HCT116 (cell line): Measurements from ENCODE around the gene GHR. TPM values are rescaled to one million over a fixed set of nuclear protein-coding genes. Genes with fewer than 3 reads are reported as not detected.
"Not testable (repeated sequence)": the region's sequence is repeated elsewhere in the genome, so short reads cannot be mapped to it uniquely, and the experiment has no call there.

Experiments
- ATAC-seq: fragments of 200-7000 bp; cut with Tn5 transposase; 2 replicates; pipeline ENCODE4 v1.9.1; 2020; ENCODE audit warnings: mild to moderate bottlenecking, moderate library complexity
- BruUV-seq: library from RNA; stranded (reverse); fragments of 400-500 nt; replicated peaks from 2 replicates; lab custom pipeline; 2021; lab: Mats Ljungman, UMichigan
- CTCF ChIA-PET: fragments of 300-600 bp; sonication (Branson Sonifier 250); formaldehyde crosslinking; loops from one replicate; lab custom pipeline; 2021; ENCODE audit warnings: antibody characterized with exemption; lab: Charles Lee
- POLR2A ChIA-PET: fragments of 300-600, 350-600 bp; sonication (Branson Sonifier 250); formaldehyde crosslinking; loops from one replicate; lab custom pipeline; 2021; ENCODE audit warnings: antibody characterized with exemption; lab: Charles Lee
- RAD21 ChIA-PET, 2 experiments: fragments of 300-600 bp; sonication (Branson Sonifier 250); formaldehyde crosslinking; loops; one replicate each; lab custom pipeline; 2023; ENCODE audit warnings: low total read pairs in 2 of 2; ENCODE audit not compliant: uncharacterized antibody in 2 of 2, unreplicated experiment in 2 of 2, low non-redundant PET in 1 of 2; lab: Charles Lee
- DNase-seq: peaks from one replicate; pipeline ENCODE4 v3.0.0-alpha.2; 2010; ENCODE audit warnings: low read depth, low spot score
- H2AFZ ChIP-seq: fragments of 200-600 bp; shearing (Covaris generic), sonication (generic); 2 replicates; pipeline ENCODE4 v1.6.1; 2017; ENCODE audit warnings: low read depth, mixed run types, mixed read lengths, antibody characterized with exemption, low read length; ENCODE audit not compliant: poor library complexity, severe bottlenecking
- H3K27ac ChIP-seq: 2 replicates; pipeline ENCODE4 v1.5.1; 2012; ENCODE audit warnings: low read depth, low read length
- H3K27me3 ChIP-seq: fragments of 200-600 bp; sonication (generic); 2 replicates; pipeline ENCODE4 v1.6.1; 2016; ENCODE audit warnings: mixed run types, low read length, mixed read lengths; ENCODE audit not compliant: insufficient read depth
- H3K36me3 ChIP-seq, 2 experiments: fragments of 200-500 bp in 1 of 2; fragments of 200-600 bp in 1 of 2; sonication (Bioruptor generic) in 1 of 2; sonication (generic) in 1 of 2; 2 replicates each; pipeline versions ENCODE4 v1.5.1 to v1.6.1; 2014 to 2016; ENCODE audit warnings: low read length in 2 of 2, inconsistent platforms in 1 of 2, mixed read lengths in 1 of 2, mixed run types in 1 of 2; ENCODE audit not compliant: insufficient read depth in 2 of 2, control insufficient read depth in 1 of 2
- H3K4me1 ChIP-seq, 2 experiments: fragments of 200-600 bp in 1 of 2; sonication (generic) in 1 of 2; 2 replicates each; pipeline versions ENCODE4 v1.5.1 to v1.6.1; 2012 to 2017; ENCODE audit warnings: low read length in 2 of 2, inconsistent platforms in 1 of 2, mild to moderate bottlenecking in 1 of 2, mixed read lengths in 1 of 2, mixed run types in 1 of 2, moderate library complexity in 1 of 2; ENCODE audit not compliant: insufficient read depth in 2 of 2, control insufficient read depth in 1 of 2
- H3K4me2 ChIP-seq: fragments of 200-600 bp; sonication (generic); 2 replicates; pipeline ENCODE4 v1.6.1; 2017; ENCODE audit warnings: mixed run types, low read length, mixed read lengths
- H3K4me3 ChIP-seq, 2 experiments: fragments of 200-600 bp in 1 of 2; sonication (generic) in 1 of 2; replicated peaks in 1 of 2; 2 replicates each; pipeline ENCODE4 v1.5.1; 2011 to 2016; ENCODE audit warnings: low read length in 2 of 2, control low read depth in 1 of 2, low read depth in 1 of 2, mild to moderate bottlenecking in 1 of 2, mixed read lengths in 1 of 2, mixed run types in 1 of 2
- H3K79me2 ChIP-seq: fragments of 200-600 bp; sonication (generic); 2 replicates; pipeline ENCODE4 v1.6.1; 2017; ENCODE audit warnings: mild to moderate bottlenecking, mixed run types, low read length, moderate library complexity, mixed read lengths; ENCODE audit not compliant: insufficient read depth
- H3K9ac ChIP-seq: fragments of 200-600 bp; sonication (generic); 2 replicates; pipeline ENCODE4 v1.6.1; 2016; ENCODE audit warnings: low read length, mixed read lengths
- H3K9me2 ChIP-seq: fragments of 200-600 bp; sonication (generic), shearing (Covaris generic); 2 replicates; pipeline ENCODE4 v1.6.1; 2017; ENCODE audit warnings: mixed run types, mild to moderate bottlenecking, moderate library complexity; ENCODE audit not compliant: insufficient read depth
- H3K9me3 ChIP-seq, 2 experiments: fragments of 200-500 bp in 1 of 2; fragments of 200-600 bp in 1 of 2; sonication (Bioruptor generic) in 1 of 2; sonication (generic) in 1 of 2; 2 replicates each; pipeline ENCODE4 v1.6.1; 2014 to 2017; ENCODE audit warnings: low read length in 2 of 2, mixed read lengths in 2 of 2, inconsistent platforms in 1 of 2, low read depth in 1 of 2, mild to moderate bottlenecking in 1 of 2, mixed run types in 1 of 2, moderate library complexity in 1 of 2; ENCODE audit not compliant: control insufficient read depth in 1 of 2, insufficient read depth in 1 of 2
- H4K20me1 ChIP-seq: fragments of 200-600 bp; sonication (generic), shearing (Covaris generic); 2 replicates; pipeline ENCODE4 v1.6.1; 2017; ENCODE audit warnings: mixed run types, mild to moderate bottlenecking, moderate library complexity; ENCODE audit not compliant: insufficient read depth
- EGR1 ChIP-seq: IDR thresholded peaks from 2 replicates; pipeline ENCODE4 v1.6.1; 2012; ENCODE audit warnings: low read depth
- FOSL1 ChIP-seq: IDR thresholded peaks from 2 replicates; pipeline ENCODE4 v1.6.1; 2012; ENCODE audit warnings: low read depth
- POLR2A ChIP-seq: IDR thresholded peaks from 2 replicates; pipeline ENCODE4 v1.7.0; 2011; ENCODE audit warnings: borderline replicate concordance; ENCODE audit not compliant: insufficient read depth, insufficient read length; ENCODE audit errors: extremely low read depth
- POLR2AphosphoS5 ChIP-seq: IDR thresholded peaks from 2 replicates; pipeline ENCODE4 v1.6.1; 2011; ENCODE audit warnings: mild to moderate bottlenecking, low read depth, low read length, moderate library complexity
- ZNF274 ChIP-seq: fragments of 200-500 bp; sonication (Bioruptor generic); IDR thresholded peaks from 2 replicates; pipeline ENCODE4 v1.6.1; 2014; ENCODE audit warnings: mild to moderate bottlenecking, low read depth, low read length, inconsistent platforms
- intact Hi-C: fragments of 100-400 bp; cut with micrococcal nuclease; formaldehyde crosslinking; loops from 2 replicates; pipeline ENCODE4 v1.10.0; 2022
- total RNA-seq: library from RNA; stranded (reverse); gene quantifications from one replicate; pipeline ENCODE4 v1.2.1, GENCODE V29; 2021; ENCODE audit not compliant: unreplicated experiment

The GHR gene
- total RNA-seq, 1 experiment from 2014 or later, result not detected

DNA sequence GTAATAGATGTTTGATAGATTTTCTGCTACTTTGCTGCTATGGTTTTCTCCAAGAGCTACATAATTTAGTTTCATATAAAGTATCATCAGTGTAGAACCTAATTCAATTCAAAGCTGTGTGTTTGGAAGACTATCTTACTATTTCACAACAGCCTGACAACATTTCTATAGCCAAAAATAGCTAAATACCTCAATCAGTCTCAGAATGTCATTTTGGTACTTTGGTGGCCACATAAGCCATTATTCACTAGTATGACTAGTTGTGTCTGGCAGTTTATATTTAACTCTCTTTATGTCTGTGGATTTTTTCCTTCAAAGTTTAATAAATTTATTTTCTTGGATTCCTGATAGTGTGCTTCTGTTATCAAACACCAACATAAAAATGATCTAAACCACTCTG is 298.2 kb downstream of the GHR start:
- H3K9ac ChIP-seq, result no peak overlapping the region
- ChIA-PET RAD21 (no interaction called here), CTCF (no interaction called here), POLR2A (no interaction called here)
- intact Hi-C loops, result no loop called here
- no peaks in the 10 kb centered on the region for H3K79me2 ChIP-seq
- peaks cover 19% of the 10 kb centered on the region for H3K27me3 ChIP-seq
- ATAC-seq (no peak), DNase-seq (no peak)
- TF ChIP-seq FOSL1 (no peak), EGR1 (no peak), POLR2AphosphoS5 (no peak), POLR2A (no peak), ZNF274 (no peak)
- no peaks in the 10 kb centered on the region for H3K36me3 ChIP-seq
- no peaks in the 10 kb centered on the region for H3K4me1 ChIP-seq
- BruUV-seq, result no TSS peak
- H3K4me2 ChIP-seq, result no peak overlapping the region
- no peaks in the 10 kb centered on the region for H4K20me1 ChIP-seq
- no peak overlapping the region for H3K27ac ChIP-seq
- no peaks in the 10 kb centered on the region for H3K9me2 ChIP-seq
- no peaks in the 10 kb centered on the region for H3K9me3 ChIP-seq
- H3K4me3 ChIP-seq, result no peak overlapping the region
- H2AFZ ChIP-seq, result no peak overlapping the region

DNA sequence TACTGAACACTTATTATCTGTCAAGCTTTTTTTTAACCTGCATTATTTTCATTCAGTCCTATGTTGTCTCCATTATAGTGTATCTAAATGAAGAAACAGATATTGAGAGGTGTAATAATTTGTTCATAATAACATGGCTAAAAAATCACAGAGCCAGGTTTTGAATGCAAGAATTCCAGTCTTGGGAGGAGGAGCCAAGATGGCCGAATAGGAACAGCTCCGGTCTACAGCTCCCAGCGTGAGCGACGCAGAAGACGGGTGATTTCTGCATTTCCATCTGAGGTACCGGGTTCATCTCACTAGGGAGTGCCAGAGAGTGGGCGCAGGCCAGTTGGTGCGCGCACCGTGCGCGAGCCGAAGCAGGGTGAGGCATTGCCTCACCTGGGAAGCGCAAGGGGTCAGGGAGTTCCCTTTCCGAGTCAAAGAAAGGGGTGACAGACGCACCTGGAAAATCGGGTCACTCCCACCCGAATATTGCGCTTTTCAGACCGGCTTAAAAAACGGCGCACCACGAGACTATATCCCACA is 311.4 kb downstream of the GHR start:
- ATAC-seq, result not testable (repeated sequence)

More for the DNA sequence above, 311.4 kb downstream of the GHR start:
- BruUV-seq, POLR2A ChIA-PET, H3K9me3 ChIP-seq, H3K4me2 ChIP-seq, H4K20me1 ChIP-seq, H3K9ac ChIP-seq, H3K27ac ChIP-seq, H3K27me3 ChIP-seq, H2AFZ ChIP-seq, RAD21 ChIA-PET, DNase-seq, H3K36me3 ChIP-seq, H3K9me2 ChIP-seq, H3K79me2 ChIP-seq, H3K4me3 ChIP-seq, CTCF ChIA-PET, H3K4me1 ChIP-seq, intact Hi-C loops: not testable (repeated sequence)
